NB4 (cell line): ENCODE measurements around the gene EPHB1.
A peak's percentile ranks its signal among the peaks of the same experiment; 100 is the strongest.

Source experiments
- DNase-seq: peaks from one replicate; pipeline ENCODE4 v3.0.0; 2010; ENCODE audit warnings: low read depth
- H3K4me3 ChIP-seq: one replicate; pipeline ENCODE4 v1.5.1; 2011; ENCODE audit warnings: mild to moderate bottlenecking, low read depth, low read length, moderate library complexity
- MYC ChIP-seq: IDR thresholded peaks from 2 replicates; pipeline ENCODE4 v1.6.1; 2011; ENCODE audit warnings: low read depth, low read length
- POLR2A ChIP-seq: IDR thresholded peaks from 2 replicates; pipeline ENCODE4 v1.6.1; 2011; ENCODE audit warnings: mild to moderate bottlenecking; ENCODE audit not compliant: insufficient read length; ENCODE audit errors: extremely low read depth
- TF ChIP-seq, protein P1 (sequence below): IDR thresholded peaks from one replicate; pipeline ENCODE4 v1.5.1; 2012; ENCODE audit warnings: low read depth, low read length
- TF ChIP-seq, protein P2 (sequence below): IDR thresholded peaks from 2 replicates; pipeline ENCODE4 v1.6.1; 2011; ENCODE audit warnings: low read depth, low read length

EPHB1 gene

DNA sequence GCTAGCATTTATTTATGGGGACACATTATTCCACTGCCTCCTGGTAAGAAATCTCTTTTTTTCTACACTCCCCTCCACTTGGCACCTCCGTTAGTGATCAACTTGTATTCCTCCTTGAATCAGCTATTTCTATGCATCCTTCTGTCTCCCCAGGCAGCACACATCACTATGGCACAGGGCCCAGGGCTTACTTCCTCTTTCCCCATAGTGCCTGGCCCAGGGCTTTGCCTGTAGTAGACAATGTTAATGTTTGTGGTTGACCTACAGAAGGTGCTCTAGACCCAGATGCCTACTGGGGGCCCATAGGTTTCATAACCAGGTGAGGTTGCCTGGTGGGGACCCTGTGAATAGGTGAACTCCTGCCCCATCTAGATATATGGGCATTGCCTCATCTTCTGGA, 44.9 kb downstream of the EPHB1 start:
- peak; percentile 16 for DNase-seq
- TF ChIP-seq, protein P1, sequence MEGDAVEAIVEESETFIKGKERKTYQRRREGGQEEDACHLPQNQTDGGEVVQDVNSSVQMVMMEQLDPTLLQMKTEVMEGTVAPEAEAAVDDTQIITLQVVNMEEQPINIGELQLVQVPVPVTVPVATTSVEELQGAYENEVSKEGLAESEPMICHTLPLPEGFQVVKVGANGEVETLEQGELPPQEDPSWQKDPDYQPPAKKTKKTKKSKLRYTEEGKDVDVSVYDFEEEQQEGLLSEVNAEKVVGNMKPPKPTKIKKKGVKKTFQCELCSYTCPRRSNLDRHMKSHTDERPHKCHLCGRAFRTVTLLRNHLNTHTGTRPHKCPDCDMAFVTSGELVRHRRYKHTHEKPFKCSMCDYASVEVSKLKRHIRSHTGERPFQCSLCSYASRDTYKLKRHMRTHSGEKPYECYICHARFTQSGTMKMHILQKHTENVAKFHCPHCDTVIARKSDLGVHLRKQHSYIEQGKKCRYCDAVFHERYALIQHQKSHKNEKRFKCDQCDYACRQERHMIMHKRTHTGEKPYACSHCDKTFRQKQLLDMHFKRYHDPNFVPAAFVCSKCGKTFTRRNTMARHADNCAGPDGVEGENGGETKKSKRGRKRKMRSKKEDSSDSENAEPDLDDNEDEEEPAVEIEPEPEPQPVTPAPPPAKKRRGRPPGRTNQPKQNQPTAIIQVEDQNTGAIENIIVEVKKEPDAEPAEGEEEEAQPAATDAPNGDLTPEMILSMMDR, result no peak
- TF ChIP-seq, protein P2, sequence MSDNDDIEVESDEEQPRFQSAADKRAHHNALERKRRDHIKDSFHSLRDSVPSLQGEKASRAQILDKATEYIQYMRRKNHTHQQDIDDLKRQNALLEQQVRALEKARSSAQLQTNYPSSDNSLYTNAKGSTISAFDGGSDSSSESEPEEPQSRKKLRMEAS, result no peak
- TF ChIP-seq POLR2A (no peak), MYC (no peak)
- H3K4me3 ChIP-seq, result no peak overlapping the region

DNA sequence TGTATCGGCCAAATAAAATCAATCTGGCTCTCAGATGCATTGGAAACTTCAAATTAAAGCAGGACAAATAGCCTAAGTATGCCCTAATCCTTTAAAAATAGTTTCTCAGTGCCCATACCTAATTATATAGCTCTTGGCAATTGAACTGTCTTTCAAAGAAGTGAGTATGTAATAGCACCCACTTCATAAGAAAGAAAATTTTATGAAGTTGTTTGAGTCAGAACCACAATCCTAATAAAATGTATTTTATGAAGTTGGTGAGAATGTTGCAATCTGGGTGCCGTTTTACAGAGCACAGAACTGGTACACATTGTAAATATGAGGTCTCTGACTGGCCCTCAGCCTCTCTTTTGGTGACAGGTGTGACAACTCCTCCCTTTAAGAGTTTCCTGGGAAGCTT, 45.4 kb downstream of the EPHB1 start:
- no peak overlapping the region for H3K4me3 ChIP-seq
- TF ChIP-seq, protein P1, result no peak
- TF ChIP-seq MYC (no peak), POLR2A (no peak)
- TF ChIP-seq, protein P2, result no peak
- DNase-seq, result peak; percentile 5

DNA sequence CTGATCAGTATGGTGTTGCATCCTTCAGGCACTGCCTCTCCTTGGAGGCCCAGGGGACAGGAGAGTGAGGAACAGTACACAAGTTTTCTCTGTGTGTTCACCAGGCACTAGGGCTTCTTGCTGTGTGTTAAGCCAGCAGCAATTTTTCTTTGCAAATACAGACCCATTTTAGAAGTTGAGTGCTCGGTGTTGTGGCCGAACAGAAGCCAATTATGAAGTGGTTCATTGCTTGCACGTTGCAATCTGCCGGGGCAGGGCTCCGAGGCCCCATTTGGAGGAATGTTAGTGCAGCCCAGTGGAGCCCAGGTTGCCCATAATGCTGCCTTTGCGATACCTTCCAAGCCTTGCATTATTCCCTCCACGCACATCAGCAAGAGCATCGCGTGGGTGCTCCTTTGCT, 51.0 kb downstream of the EPHB1 start:
- H3K4me3 ChIP-seq, result no peak overlapping the region
- no peak for DNase-seq
- TF ChIP-seq, protein P2, result no peak
- no peak for TF ChIP-seq MYC
- no peak for TF ChIP-seq POLR2A
- TF ChIP-seq, protein P1, result no peak

DNA sequence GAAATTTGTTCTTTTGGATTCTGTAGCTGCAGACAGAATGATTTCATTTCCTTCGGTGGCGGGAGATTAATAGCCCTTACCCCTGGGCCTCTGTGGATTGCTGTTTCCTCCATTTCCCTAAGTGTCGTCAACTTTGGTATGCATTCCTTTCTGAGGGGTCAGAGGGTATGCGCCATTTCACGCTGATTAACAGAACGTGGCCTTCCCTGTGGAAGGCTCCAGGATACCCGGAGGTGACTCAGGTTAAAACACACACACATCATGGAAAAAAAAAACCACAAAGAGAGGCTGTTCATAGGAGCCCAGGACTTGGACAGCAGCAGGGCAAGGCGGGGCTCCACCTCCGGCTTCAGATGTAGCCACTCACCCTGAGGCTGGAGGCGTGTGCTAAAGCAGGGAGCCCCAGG, 51.9 kb downstream of the EPHB1 start:
- no peak for TF ChIP-seq POLR2A
- TF ChIP-seq, protein P1, result no peak
- TF ChIP-seq, protein P2, result no peak
- TF ChIP-seq MYC, result no peak
- no peak overlapping the region for H3K4me3 ChIP-seq
- DNase-seq, result no peak

DNA sequence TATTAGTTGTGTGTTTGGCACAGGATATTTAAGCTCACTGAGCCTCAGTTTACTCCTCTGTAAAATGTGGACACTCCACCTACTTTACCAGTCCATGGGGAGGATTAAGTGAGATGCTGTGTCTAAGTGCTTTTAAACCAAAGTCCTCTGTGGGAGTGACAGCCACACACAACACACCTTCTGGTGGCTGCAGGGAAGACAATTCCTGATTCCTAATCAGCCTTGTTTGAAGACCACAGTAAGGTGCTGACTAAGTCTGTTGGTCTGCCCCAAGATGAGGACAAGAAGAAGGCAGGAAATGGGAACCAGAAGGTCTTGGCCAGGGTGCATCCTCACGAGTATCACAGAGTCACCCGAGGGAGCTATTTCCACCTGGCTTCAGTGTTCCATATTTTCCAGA, 52.3 kb downstream of the EPHB1 start:
- H3K4me3 ChIP-seq, result no peak overlapping the region
- TF ChIP-seq POLR2A, result no peak
- TF ChIP-seq, protein P2, result no peak
- no peak for TF ChIP-seq MYC
- TF ChIP-seq, protein P1, result no peak
- DNase-seq, result no peak

DNA sequence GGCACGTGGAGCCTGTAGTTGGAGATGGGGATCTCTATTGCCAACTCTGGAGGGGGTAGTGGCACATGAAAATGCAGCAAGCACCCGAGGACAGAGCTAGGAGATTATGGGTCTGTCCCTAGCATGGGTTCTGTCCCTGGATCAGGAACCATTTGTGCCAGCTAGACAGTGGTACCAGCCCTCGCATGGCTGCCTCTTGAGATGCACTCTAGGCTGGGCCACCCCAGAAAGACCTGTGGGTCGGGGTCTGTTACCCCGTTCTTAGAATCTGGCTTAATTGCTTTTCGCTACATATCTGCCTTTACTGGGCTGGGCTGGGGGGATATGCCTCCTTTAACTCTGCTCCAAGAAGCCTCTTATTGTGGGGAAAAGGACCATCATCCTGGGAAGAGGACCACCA, 54.5 kb downstream of the EPHB1 start:
- H3K4me3 ChIP-seq, result no peak overlapping the region
- no peak for DNase-seq
- TF ChIP-seq, protein P1, result no peak
- TF ChIP-seq, protein P2, result no peak
- no peak for TF ChIP-seq POLR2A
- TF ChIP-seq MYC, result no peak
